Measurements from ENCODE around the gene IRAK1BP1. TPM values are rescaled to one million over a fixed set of nuclear protein-coding genes. Genes with fewer than 3 reads are reported as not detected.

The IRAK1BP1 gene
- total and polyA plus RNA-seq, 10 of the 15 experiments (the other 5 are each of a cell fraction or from before 2014, with no cell fraction given): 2.3 to 6.7 (median 3.9) TPM

DNA sequence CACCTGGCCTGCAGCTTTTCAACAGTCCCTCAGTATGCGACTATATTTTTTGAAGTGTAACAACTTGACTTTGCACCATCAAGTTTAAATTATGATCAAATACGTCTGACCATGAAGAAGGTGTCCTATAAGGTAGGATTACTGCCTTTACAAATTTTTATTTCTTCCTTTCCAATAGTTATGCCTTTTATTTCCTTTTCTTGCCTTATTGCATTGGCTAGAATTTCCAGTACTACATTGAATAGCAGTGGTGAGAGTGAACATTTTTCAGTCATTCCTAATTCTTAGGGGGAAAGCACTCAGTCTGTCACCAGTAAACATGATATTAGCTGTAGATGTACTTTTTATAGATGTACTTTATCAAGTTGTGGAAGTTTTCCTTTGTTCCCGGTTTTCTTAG, 81.4 kb downstream of the IRAK1BP1 start:
- Histone ChIP-seq H3K27me3 (replicated peaks in 1 of 2; ENCODE audit: control insufficient read depth in 2 of 2, insufficient read depth in 2 of 2, low read length in 1 of 2) (no peaks in the 10 kb centered on the region), H4K20me1 (ENCODE audit: control insufficient read depth, insufficient read depth) (no peaks in the 10 kb centered on the region), H3K79me2 (ENCODE audit: control insufficient read depth, insufficient read depth, low read length) (no peaks in the 10 kb centered on the region), H3K4me3 (no peak overlapping the region), H3K36me3 (ENCODE audit: control insufficient read depth in 2 of 2, insufficient read depth in 2 of 2, low read length in 1 of 2) (peaks cover 1 to 46% of the 10 kb centered on the region in 2 experiments), H2AFZ (ENCODE audit: control insufficient read depth, low read depth, low read length) (no peak overlapping the region), H3K27ac (ENCODE audit: control insufficient read depth, insufficient read depth) (no peak overlapping the region), H3K4me1 (ENCODE audit: control insufficient read depth, insufficient read depth, low read length) (no peaks in the 10 kb centered on the region), H3K9ac (ENCODE audit: control insufficient read depth, insufficient read depth, low read length) (no peak overlapping the region), H3K4me2 (ENCODE audit: control insufficient read depth, insufficient read depth) (no peak overlapping the region), H3K9me3 (replicated peaks; ENCODE audit: control insufficient read depth, insufficient read depth, low read length) (peaks cover 8% of the 10 kb centered on the region; the same call in 2 of the 3 replicates)
- DNase-seq (ENCODE audit: low read depth, low spot score) (no peak), FAIRE-seq (no peak), ATAC-seq (no peak)
- POLR2A ChIA-PET: no interaction called here
- RAD21 ChIA-PET (ENCODE audit: unreplicated experiment): no interaction called here
- WGBS (ENCODE audit: insufficient coverage, insufficient replicate concordance, low lambda C conversion rate, missing lambda C conversion rate): 98% methylated on average over 3 of the region's 3 CpGs
- intact Hi-C loops (cut with micrococcal nuclease; ENCODE audit: unreplicated experiment): no loop called here
- SMC1A ChIA-PET (ENCODE audit: uncharacterized antibody, unreplicated experiment): no interaction called here
- in situ Hi-C loops (cut with MboI): no loop called here
- no peak for TF ChIP-seq NR2F1 (conservative IDR thresholded peaks at IDR 0.05)
- TF ChIP-seq, protein P1, sequence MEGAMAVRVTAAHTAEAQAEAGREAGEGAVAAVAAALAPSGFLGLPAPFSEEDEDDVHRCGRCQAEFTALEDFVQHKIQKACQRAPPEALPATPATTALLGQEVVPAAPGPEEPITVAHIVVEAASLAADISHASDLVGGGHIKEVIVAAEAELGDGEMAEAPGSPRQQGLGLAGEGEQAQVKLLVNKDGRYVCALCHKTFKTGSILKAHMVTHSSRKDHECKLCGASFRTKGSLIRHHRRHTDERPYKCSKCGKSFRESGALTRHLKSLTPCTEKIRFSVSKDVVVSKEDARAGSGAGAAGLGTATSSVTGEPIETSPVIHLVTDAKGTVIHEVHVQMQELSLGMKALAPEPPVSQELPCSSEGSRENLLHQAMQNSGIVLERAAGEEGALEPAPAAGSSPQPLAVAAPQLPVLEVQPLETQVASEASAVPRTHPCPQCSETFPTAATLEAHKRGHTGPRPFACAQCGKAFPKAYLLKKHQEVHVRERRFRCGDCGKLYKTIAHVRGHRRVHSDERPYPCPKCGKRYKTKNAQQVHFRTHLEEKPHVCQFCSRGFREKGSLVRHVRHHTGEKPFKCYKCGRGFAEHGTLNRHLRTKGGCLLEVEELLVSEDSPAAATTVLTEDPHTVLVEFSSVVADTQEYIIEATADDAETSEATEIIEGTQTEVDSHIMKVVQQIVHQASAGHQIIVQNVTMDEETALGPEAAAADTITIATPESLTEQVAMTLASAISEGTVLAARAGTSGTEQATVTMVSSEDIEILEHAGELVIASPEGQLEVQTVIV (IDR thresholded peaks at IDR 0.05; ENCODE audit: borderline replicate concordance, partially characterized antibody): no peak
- no TSS peak for BruUV-seq (replicated peaks)
- CTCF ChIA-PET: no interaction called here

DNA sequence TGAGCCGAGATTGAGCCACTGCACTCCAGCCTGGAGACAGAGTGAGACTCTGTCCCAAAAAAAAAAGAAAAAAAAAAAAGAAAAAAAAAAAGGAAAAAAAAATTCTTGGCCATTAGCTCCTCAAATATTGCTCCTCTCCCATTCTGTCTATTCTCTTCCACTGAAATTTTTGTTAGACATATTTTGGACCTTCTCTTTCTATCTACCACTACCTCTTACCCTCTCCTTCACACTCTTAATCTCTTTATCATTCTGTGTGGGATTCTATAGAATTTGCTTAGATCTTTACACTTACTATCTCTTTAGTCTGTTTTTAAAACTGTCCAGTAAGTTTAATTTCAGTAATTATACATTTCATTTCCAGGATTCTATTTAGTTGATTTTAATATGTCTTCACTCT, 85.0 kb downstream of the IRAK1BP1 start:
- 100% methylated on average over 1 of the region's 1 CpG for WGBS (ENCODE audit: insufficient coverage, insufficient replicate concordance, low lambda C conversion rate, missing lambda C conversion rate)
- no peaks in the 10 kb centered on the region for H3K4me1 ChIP-seq (ENCODE audit: control insufficient read depth, insufficient read depth, low read length)
- DNase-seq (ENCODE audit: low read depth, low spot score) (no peak), ATAC-seq (no peak), FAIRE-seq (no peak)
- POLR2A ChIA-PET: no interaction called here
- H3K27me3 ChIP-seq (replicated peaks in 1 of 2; ENCODE audit: control insufficient read depth in 2 of 2, insufficient read depth in 2 of 2, low read length in 1 of 2): no peaks in the 10 kb centered on the region
- H3K79me2 ChIP-seq (ENCODE audit: control insufficient read depth, insufficient read depth, low read length): no peaks in the 10 kb centered on the region
- no peaks in the 10 kb centered on the region for H4K20me1 ChIP-seq (ENCODE audit: control insufficient read depth, insufficient read depth)
- intact Hi-C loops (cut with micrococcal nuclease; ENCODE audit: unreplicated experiment) (no loop called here), in situ Hi-C loops (cut with MboI) (no loop called here)
- CTCF ChIA-PET: no interaction called here
- SMC1A ChIA-PET (ENCODE audit: uncharacterized antibody, unreplicated experiment): no interaction called here
- H3K36me3 ChIP-seq (ENCODE audit: control insufficient read depth in 2 of 2, insufficient read depth in 2 of 2, low read length in 1 of 2): peaks cover 1 to 29% of the 10 kb centered on the region in 2 experiments
- H3K4me3 ChIP-seq: no peak overlapping the region
- no peak overlapping the region for H3K4me2 ChIP-seq (ENCODE audit: control insufficient read depth, insufficient read depth)
- TF ChIP-seq SMARCA5 (IDR thresholded peaks at IDR 0.05): no peak
- no peak overlapping the region for H3K9ac ChIP-seq (ENCODE audit: control insufficient read depth, insufficient read depth, low read length)
- H3K9me3 ChIP-seq (replicated peaks; ENCODE audit: control insufficient read depth, insufficient read depth, low read length): peaks cover 8% of the 10 kb centered on the region; the same call in 2 of the 3 replicates
- no TSS peak for BruUV-seq (replicated peaks)
- RAD21 ChIA-PET (ENCODE audit: unreplicated experiment): no interaction called here
- H3K27ac ChIP-seq (ENCODE audit: control insufficient read depth, insufficient read depth): no peak overlapping the region
- no peak overlapping the region for H2AFZ ChIP-seq (ENCODE audit: control insufficient read depth, low read depth, low read length)

Other genes starting within 250 kb of the IRAK1BP1 start
- gene PHIP, start 210.7 kb downstream of the IRAK1BP1 start, total RNA-seq (2014; rRNA removed): 22.6 and 28.1 TPM in 2 replicates
- gene PHIP, start 210.7 kb downstream of the IRAK1BP1 start, total RNA-seq (2014; rRNA removed; fragmentation: Illumina TruSeq; extraction: Trizol): 34.6 and 36.3 TPM in 2 replicates
- 25.2 and 26.5 TPM in 2 replicates for gene PHIP, start 210.7 kb downstream of the IRAK1BP1 start, total RNA-seq (2021)
- 15.3 and 24.3 TPM in 2 replicates for gene PHIP, start 210.7 kb downstream of the IRAK1BP1 start, polyA plus RNA-seq (2011; rRNA removed)
- 25.7 and 33.7 TPM in 2 replicates for gene PHIP, start 210.7 kb downstream of the IRAK1BP1 start, polyA plus RNA-seq (2014; fragmentation: Illumina TruSeq; extraction: Trizol)
- gene PHIP, start 210.7 kb downstream of the IRAK1BP1 start, polyA plus RNA-seq (2014; fragmentation: Nextera tagmentation; extraction: Ambion mirVana): 1 to 10 TPM; 8.5 to 9.8 TPM
- 11.2 and 12.2 TPM in 2 replicates for gene PHIP, start 210.7 kb downstream of the IRAK1BP1 start, polyA plus RNA-seq (2014; rRNA removed)
- gene PHIP, start 210.7 kb downstream of the IRAK1BP1 start, polyA plus RNA-seq (2016; fragmentation: Nextera tagmentation; extraction: Ambion mirVana): 10 to 100 TPM; 17.0 to 18.8 TPM